ENCODE results near the gene ITGA3. TPM values are rescaled to one million over a fixed set of nuclear protein-coding genes. Genes with fewer than 3 reads are reported as not detected.

Gene ITGA3
- polyA plus RNA-seq, 1 of the 3 experiments (the other 2 are of a cell fraction): 766 TPM

DNA sequence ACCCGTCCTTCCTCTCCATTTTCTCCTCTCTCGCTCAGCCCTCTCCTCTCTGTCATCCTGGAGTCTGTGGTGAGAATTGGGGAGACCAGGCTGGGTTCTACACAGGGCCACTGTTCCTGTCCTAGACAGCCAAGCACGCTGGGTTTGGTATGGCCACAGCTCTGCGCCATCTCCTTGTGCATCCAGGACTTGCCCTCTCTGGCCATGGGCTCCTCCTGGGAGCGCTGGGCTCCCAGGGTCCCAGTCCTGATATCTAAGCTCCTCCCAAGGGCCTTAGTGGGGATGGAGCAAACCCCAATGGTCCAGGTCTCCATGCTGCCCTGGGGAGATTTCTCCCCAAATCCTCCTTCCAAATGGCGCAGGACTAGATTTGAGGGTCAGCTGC, 27.2 kb upstream of the ITGA3 start (continued):
- TF ChIP-seq, protein P1, sequence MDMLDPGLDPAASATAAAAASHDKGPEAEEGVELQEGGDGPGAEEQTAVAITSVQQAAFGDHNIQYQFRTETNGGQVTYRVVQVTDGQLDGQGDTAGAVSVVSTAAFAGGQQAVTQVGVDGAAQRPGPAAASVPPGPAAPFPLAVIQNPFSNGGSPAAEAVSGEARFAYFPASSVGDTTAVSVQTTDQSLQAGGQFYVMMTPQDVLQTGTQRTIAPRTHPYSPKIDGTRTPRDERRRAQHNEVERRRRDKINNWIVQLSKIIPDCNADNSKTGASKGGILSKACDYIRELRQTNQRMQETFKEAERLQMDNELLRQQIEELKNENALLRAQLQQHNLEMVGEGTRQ (IDR thresholded peaks at IDR 0.05; ENCODE audit: borderline replicate concordance, low read depth, low read length): no peak

DNA sequence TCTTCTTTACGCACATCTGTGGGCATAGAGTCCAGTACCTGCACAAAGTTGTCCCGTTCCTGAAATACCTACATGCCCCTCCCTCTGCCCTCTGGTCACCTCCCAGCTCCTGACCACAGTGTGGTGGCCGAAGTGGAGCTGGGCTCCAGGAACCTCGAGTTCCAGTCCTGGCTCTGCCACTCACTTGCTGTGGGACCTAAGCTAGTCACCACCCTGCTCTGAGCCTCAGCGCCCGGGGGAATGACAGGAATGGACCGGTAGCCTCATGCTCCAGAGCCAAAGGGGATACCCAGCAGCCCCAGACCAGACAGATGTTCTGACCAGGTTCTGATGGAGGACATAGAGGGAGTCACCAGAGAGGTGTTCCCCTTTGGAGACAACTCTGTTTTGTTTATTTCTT, 26.7 kb upstream of the ITGA3 start:
- Histone ChIP-seq H3K4me3 (ENCODE audit: low read depth in 2 of 2, low read length in 1 of 2) (no peak overlapping the region), H3K9me3 (no peaks in the 10 kb centered on the region), H4K20me1 (ENCODE audit: insufficient read depth) (no peaks in the 10 kb centered on the region), H3K9me2 (no peaks in the 10 kb centered on the region), H3K9ac (peak overlapping the region; percentile 89), H3K27me3 (ENCODE audit: insufficient read depth) (no peaks in the 10 kb centered on the region), H3F3A (replicated peaks; ENCODE audit: insufficient read depth) (peaks cover 60% of the 10 kb centered on the region), H3K36me3 (replicated peaks in 1 of 2; ENCODE audit: control insufficient read depth in 1 of 2, insufficient read depth in 2 of 2, low read length in 1 of 2) (no peaks in the 10 kb centered on the region), H3K4me1 (ENCODE audit: control insufficient read depth in 1 of 2, insufficient read depth in 2 of 2, low read depth in 1 of 2, low read length in 1 of 2) (peaks cover 16 to 36% of the 10 kb centered on the region in 2 experiments; a peak in 3 of 4 replicates), H2AFZ (ENCODE audit: low read depth) (no peak overlapping the region), H3K4me2 (peak overlapping the region; percentile 98), H3K27ac (ENCODE audit: low read depth in 2 of 2, low read length in 1 of 2) (peak overlapping the region in 1 of 2 experiments; percentile 99; a peak in 2 of 4 replicates), H3K79me2 (ENCODE audit: insufficient read depth) (peaks cover 13% of the 10 kb centered on the region; the same call in 1 of the 2 replicates)
- ChIA-PET CTCF (interaction anchor here (0.7 to 15.7 kb wide), 15 partner anchors 9 to 591 kb away, joined by 3 to 353 read pairs (median 10); partner anchors contain the start of genes ITGA3 and PDK2), POLR2A (no interaction called here)
- peak; percentile 24 for DNase-seq
- TF ChIP-seq TEAD4 (IDR thresholded peaks at IDR 0.05; ENCODE audit: borderline replicate concordance, insufficient read depth) (no peak), FOSL2 (IDR thresholded peaks at IDR 0.05; ENCODE audit: borderline replicate concordance, low read depth) (no peak), EP300 (IDR thresholded peaks at IDR 0.05; ENCODE audit: borderline replicate concordance in 1 of 2, low read depth in 1 of 2, low read length in 1 of 2) (no peak), NFIC (IDR thresholded peaks at IDR 0.05; ENCODE audit: borderline replicate concordance) (no peak), FOXJ3 (CRISPR knock-in tag; IDR thresholded peaks at IDR 0.05) (no peak), TCF12 (IDR thresholded peaks at IDR 0.05) (no peak), RCOR1 (IDR thresholded peaks at IDR 0.05; ENCODE audit: low read length) (no peak), SMC3 (IDR thresholded peaks at IDR 0.05; ENCODE audit: low read depth, low read length) (no peak), MEF2A (IDR thresholded peaks at IDR 0.05; ENCODE audit: borderline replicate concordance, low read depth) (no peak)
- TF ChIP-seq, protein P2, sequence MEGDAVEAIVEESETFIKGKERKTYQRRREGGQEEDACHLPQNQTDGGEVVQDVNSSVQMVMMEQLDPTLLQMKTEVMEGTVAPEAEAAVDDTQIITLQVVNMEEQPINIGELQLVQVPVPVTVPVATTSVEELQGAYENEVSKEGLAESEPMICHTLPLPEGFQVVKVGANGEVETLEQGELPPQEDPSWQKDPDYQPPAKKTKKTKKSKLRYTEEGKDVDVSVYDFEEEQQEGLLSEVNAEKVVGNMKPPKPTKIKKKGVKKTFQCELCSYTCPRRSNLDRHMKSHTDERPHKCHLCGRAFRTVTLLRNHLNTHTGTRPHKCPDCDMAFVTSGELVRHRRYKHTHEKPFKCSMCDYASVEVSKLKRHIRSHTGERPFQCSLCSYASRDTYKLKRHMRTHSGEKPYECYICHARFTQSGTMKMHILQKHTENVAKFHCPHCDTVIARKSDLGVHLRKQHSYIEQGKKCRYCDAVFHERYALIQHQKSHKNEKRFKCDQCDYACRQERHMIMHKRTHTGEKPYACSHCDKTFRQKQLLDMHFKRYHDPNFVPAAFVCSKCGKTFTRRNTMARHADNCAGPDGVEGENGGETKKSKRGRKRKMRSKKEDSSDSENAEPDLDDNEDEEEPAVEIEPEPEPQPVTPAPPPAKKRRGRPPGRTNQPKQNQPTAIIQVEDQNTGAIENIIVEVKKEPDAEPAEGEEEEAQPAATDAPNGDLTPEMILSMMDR (IDR thresholded peaks at IDR 0.05): no peak
- TF ChIP-seq, protein P3, sequence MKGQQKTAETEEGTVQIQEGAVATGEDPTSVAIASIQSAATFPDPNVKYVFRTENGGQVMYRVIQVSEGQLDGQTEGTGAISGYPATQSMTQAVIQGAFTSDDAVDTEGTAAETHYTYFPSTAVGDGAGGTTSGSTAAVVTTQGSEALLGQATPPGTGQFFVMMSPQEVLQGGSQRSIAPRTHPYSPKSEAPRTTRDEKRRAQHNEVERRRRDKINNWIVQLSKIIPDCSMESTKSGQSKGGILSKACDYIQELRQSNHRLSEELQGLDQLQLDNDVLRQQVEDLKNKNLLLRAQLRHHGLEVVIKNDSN (IDR thresholded peaks at IDR 0.05; ENCODE audit: borderline replicate concordance, low read depth): no peak
- TF ChIP-seq, protein P4, sequence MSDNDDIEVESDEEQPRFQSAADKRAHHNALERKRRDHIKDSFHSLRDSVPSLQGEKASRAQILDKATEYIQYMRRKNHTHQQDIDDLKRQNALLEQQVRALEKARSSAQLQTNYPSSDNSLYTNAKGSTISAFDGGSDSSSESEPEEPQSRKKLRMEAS (IDR thresholded peaks at IDR 0.05; ENCODE audit: low read depth): no peak
- WGBS (ENCODE audit: low lambda C conversion rate): 82% methylated on average over 7 of the region's 7 CpGs
